Measurements from ENCODE around the gene SPTBN1.

SPTBN1 gene

GRCh38 chr2:54492335-54492734 lies 36.2 kb downstream of the SPTBN1 start:
- TF ChIP-seq USF1 (IDR thresholded peaks at IDR 0.05) (no peak), TCF12 (IDR thresholded peaks at IDR 0.05; ENCODE audit: low read depth) (no peak), TAF1 (IDR thresholded peaks at IDR 0.05; ENCODE audit: low read depth) (no peak), NFIC (IDR thresholded peaks at IDR 0.05) (no peak)

- TF ChIP-seq FOXM1 (IDR thresholded peaks at IDR 0.05; ENCODE audit: borderline replicate concordance, low read depth) = no peak
- TF ChIP-seq EGR1 (IDR thresholded peaks at IDR 0.05) = no peak
- TF ChIP-seq NFIC (IDR thresholded peaks at IDR 0.05) = no peak
- no peak for TF ChIP-seq MAX (IDR thresholded peaks at IDR 0.05)
- no peak for TF ChIP-seq CREB1 (IDR thresholded peaks at IDR 0.05; ENCODE audit: low read depth)
- TF ChIP-seq TAF1 (IDR thresholded peaks at IDR 0.05; ENCODE audit: low read depth) = no peak
Observed at GRCh38 chr2:54494087-54494486, 38.0 kb downstream of the SPTBN1 start.

- no peak for TF ChIP-seq TAF1 (IDR thresholded peaks at IDR 0.05; ENCODE audit: low read depth)
- no peak for TF ChIP-seq MAX (IDR thresholded peaks at IDR 0.05)
- no peak for TF ChIP-seq RAD21 (IDR thresholded peaks at IDR 0.05; ENCODE audit: low read depth)
- no peak for TF ChIP-seq TCF12 (IDR thresholded peaks at IDR 0.05; ENCODE audit: low read depth)
- TF ChIP-seq YY1 (IDR thresholded peaks at IDR 0.05; ENCODE audit: low read depth) = no peak
- TF ChIP-seq ZBTB7A (IDR thresholded peaks at IDR 0.05; ENCODE audit: low read depth) = no peak
- no peak for TF ChIP-seq REST (IDR thresholded peaks at IDR 0.05; ENCODE audit: low read depth)
- no peak for TF ChIP-seq FOXM1 (IDR thresholded peaks at IDR 0.05; ENCODE audit: borderline replicate concordance, low read depth)
- TF ChIP-seq CEBPB (IDR thresholded peaks at IDR 0.05) = no peak
- no peak for TF ChIP-seq EP300 (IDR thresholded peaks at IDR 0.05; ENCODE audit: borderline replicate concordance)
- TF ChIP-seq NFIC (IDR thresholded peaks at IDR 0.05) = no peak
- TF ChIP-seq CREB1 (IDR thresholded peaks at IDR 0.05; ENCODE audit: low read depth) = no peak
- no peak for TF ChIP-seq USF1 (IDR thresholded peaks at IDR 0.05)
Observed at GRCh38 chr2:54496920-54497319, 40.8 kb downstream of the SPTBN1 start.

GRCh38 chr2:54497763-54498680 lies 41.9 kb downstream of the SPTBN1 start:
- TF ChIP-seq EGR1 (IDR thresholded peaks at IDR 0.05) = no peak
- no peak for TF ChIP-seq TAF1 (IDR thresholded peaks at IDR 0.05; ENCODE audit: low read depth)
- TF ChIP-seq EP300 (IDR thresholded peaks at IDR 0.05; ENCODE audit: borderline replicate concordance) = no peak
- TF ChIP-seq NFIC (IDR thresholded peaks at IDR 0.05) = no peak
- no peak for TF ChIP-seq ZBTB7A (IDR thresholded peaks at IDR 0.05; ENCODE audit: low read depth)
- no peak for TF ChIP-seq CEBPB (IDR thresholded peaks at IDR 0.05)
- TF ChIP-seq FOXM1 (IDR thresholded peaks at IDR 0.05; ENCODE audit: borderline replicate concordance, low read depth) = no peak
- no peak for TF ChIP-seq REST (IDR thresholded peaks at IDR 0.05; ENCODE audit: low read depth)
- TF ChIP-seq MAX (IDR thresholded peaks at IDR 0.05) = no peak
- no peak for TF ChIP-seq TCF12 (IDR thresholded peaks at IDR 0.05; ENCODE audit: low read depth)
- no peak for TF ChIP-seq YY1 (IDR thresholded peaks at IDR 0.05; ENCODE audit: low read depth)
- TF ChIP-seq RAD21 (IDR thresholded peaks at IDR 0.05; ENCODE audit: low read depth) = no peak
- no peak for TF ChIP-seq TEAD4 (IDR thresholded peaks at IDR 0.05)

- TF ChIP-seq EP300 (IDR thresholded peaks at IDR 0.05; ENCODE audit: borderline replicate concordance) = no peak
- TF ChIP-seq CEBPB (IDR thresholded peaks at IDR 0.05) = no peak
- no peak for TF ChIP-seq TCF12 (IDR thresholded peaks at IDR 0.05; ENCODE audit: low read depth)
- no peak for TF ChIP-seq TAF1 (IDR thresholded peaks at IDR 0.05; ENCODE audit: low read depth)
- TF ChIP-seq TEAD4 (IDR thresholded peaks at IDR 0.05) = no peak
- no peak for TF ChIP-seq CREB1 (IDR thresholded peaks at IDR 0.05; ENCODE audit: low read depth)
- TF ChIP-seq FOXM1 (IDR thresholded peaks at IDR 0.05; ENCODE audit: borderline replicate concordance, low read depth) = no peak
Observed at GRCh38 chr2:54499661-54500060, 43.5 kb downstream of the SPTBN1 start.
